ENCODE results near the gene GTF3C2.
A peak's percentile ranks its signal among the peaks of the same experiment; 100 is the strongest.
"Not testable (repeated sequence)": the region's sequence is repeated elsewhere in the genome, so short reads cannot be mapped to it uniquely, and the experiment has no call there.

Gene GTF3C2

DNA sequence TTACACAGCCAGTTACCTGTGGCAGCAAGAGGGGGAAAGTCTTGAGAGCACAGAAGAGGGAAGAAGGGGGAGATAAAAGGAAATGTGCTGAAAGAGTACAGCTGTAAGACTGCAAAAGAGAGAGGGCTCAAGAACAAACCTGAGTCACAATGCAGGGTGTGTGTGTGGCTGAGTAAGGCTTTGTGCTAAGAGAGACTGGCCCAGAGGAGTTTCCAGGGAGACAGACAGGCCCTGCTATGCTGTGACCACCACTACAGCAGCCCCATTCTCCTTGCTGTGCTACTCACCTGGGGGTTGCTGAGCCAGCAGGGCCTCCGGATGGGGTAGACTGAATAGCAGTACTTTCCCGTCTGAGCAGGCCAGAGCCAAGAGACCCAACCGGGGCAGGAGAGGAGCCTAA lies 21.3 kb downstream of the GTF3C2 start:
- no peak for DNase-seq (ENCODE audit: extremely low read depth, low read depth)

DNA sequence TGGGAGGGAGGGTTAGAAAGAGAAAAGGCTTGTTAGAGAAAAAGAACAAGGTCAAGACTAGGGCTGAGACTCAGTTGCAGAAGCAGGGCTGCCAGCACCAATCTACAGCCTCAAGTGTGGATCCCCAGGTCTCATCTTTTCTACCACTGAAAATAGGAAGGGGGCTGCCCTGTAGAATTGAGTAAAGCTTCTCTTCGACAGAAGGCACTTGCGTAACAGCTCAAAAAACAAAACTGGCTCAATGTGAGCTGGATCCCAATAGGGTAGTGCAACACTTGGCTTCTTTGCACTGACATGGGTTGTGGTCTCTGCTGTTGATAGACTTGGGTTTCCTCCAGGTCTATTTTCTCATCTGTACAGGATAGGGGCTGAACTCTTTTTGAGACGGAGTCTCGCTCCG lies 31.8 kb downstream of the GTF3C2 start:
- DNase-seq (ENCODE audit: extremely low read depth, low read depth), result no peak
- TF ChIP-seq, protein P1, sequence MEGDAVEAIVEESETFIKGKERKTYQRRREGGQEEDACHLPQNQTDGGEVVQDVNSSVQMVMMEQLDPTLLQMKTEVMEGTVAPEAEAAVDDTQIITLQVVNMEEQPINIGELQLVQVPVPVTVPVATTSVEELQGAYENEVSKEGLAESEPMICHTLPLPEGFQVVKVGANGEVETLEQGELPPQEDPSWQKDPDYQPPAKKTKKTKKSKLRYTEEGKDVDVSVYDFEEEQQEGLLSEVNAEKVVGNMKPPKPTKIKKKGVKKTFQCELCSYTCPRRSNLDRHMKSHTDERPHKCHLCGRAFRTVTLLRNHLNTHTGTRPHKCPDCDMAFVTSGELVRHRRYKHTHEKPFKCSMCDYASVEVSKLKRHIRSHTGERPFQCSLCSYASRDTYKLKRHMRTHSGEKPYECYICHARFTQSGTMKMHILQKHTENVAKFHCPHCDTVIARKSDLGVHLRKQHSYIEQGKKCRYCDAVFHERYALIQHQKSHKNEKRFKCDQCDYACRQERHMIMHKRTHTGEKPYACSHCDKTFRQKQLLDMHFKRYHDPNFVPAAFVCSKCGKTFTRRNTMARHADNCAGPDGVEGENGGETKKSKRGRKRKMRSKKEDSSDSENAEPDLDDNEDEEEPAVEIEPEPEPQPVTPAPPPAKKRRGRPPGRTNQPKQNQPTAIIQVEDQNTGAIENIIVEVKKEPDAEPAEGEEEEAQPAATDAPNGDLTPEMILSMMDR (IDR thresholded peaks at IDR 0.05; ENCODE audit: low read depth, low read length, missing control alignments), result no peak
- H3K4me3 ChIP-seq (replicated peaks; ENCODE audit: low read depth, low read length), result no peak overlapping the region

More for the DNA sequence above, 21.3 kb downstream of the GTF3C2 start:
- TF ChIP-seq, protein P1 (IDR thresholded peaks at IDR 0.05; ENCODE audit: low read depth, low read length, missing control alignments), result no peak
- H3K4me3 ChIP-seq (replicated peaks; ENCODE audit: low read depth, low read length), result no peak overlapping the region

DNA sequence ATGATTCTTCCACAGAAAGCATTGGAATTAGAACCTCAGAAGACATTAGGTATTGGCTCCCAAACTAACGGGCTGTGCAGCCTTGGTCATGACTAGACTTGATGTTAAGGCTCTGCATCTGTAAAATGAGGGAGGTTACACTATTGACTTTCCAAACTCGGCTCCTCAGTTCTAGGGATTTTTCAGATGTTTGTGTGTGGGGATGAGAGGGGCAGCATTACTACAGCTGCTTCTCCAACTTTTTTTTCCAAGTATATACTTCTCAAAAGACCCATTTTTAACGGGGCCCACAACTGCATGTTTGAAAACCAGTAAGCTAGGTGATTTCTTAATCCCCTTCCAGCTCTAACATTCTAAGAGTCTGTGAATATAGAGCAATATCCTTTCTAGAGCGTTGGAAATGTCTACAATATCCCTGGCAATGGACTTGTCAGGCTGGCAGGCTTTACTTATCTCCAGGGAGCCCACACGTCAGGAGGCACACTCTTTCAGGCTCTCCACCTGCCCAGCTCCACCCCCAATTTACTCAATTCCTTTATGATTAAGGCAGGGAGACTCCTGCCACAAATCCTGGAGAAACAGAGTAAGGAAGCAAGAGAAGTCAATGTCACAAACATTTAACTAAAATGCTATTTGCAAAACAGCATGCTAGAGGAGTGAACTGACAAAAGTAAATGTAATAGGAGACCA lies 32.8 kb downstream of the GTF3C2 start:
- H3K4me3 ChIP-seq (replicated peaks; ENCODE audit: low read depth, low read length), result peak overlapping the region; percentile 69
- TF ChIP-seq, protein P1 (IDR thresholded peaks at IDR 0.05; ENCODE audit: low read depth, low read length, missing control alignments), result no peak
- no peak for DNase-seq (ENCODE audit: extremely low read depth, low read depth)

DNA sequence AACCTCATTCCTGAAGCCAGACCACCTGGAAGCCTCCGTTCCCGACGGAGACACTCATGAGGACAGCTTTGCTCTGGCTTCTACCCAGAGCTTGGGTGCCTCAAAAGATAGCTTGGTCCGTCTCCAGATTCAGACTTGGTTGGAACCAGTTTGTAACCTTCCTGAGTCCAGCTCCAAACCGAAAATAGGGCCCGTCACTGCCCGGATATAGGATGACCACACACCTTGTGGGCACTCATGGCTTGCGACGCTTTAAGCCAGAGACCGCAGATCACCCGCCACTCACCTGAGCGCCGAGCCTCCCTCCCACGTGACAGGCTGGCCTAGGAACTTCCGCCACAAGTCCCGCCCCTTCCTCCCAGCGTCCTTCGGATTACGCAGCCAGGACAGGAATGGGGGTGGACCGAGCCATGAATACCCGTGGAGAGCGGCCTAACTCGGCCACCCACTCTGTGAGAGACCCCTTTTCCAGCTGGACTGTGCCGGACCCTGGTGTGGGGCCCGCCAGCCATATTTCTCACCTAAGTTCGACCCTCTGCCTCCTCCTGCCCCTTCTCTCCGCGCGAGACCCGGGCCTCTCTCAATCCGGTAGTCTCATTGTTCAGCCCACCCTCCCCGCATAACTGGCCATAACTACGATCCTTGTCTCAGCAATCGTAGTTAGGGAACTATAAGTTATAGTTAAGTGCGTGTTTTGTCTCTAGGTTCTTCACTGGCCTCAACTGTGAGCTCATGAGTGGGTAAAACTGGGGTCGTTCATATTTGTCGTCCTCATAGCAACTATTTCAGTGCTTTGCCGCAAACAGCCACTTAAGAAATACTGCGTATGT lies 33.6 kb downstream of the GTF3C2 start, which contains the start of gene MPV17:
MPV17 (minus strand) TSS at position 332 of the 830 bp plus-strand sequence. CDS start 580 bp downstream, outside the sequence.
- DNase-seq (ENCODE audit: extremely low read depth, low read depth), result peak; percentile 74
- TF ChIP-seq, protein P1 (IDR thresholded peaks at IDR 0.05; ENCODE audit: low read depth, low read length, missing control alignments), result no peak
- H3K4me3 ChIP-seq (replicated peaks; ENCODE audit: low read depth, low read length), result peak within 1 kb of the TSS; percentile 69

DNA sequence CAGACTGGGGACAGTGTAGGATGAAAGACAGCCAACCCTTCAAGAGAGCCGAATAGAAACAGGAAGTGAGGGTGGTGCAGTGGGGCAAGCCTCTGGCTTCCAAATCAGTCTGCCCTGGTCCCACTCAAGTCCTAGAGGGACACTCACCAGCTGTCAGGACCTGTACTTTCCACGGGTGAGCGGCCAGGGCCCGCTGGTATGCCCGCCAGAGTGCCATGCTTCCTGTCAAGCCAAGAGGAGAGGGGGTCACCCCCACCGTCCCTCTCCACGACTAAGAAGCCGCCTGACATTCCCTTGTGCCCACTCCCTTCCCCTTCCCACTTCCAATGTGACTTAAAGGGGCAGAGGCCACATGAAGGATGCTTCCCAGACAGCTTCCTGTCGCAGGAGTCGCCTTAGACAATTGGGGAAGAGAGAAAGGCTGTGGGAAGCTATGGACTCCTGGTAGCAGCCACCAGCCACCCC lies 34.2 kb downstream of the GTF3C2 start:
- DNase-seq (ENCODE audit: extremely low read depth, low read depth), result no peak
- TF ChIP-seq, protein P1 (IDR thresholded peaks at IDR 0.05; ENCODE audit: low read depth, low read length, missing control alignments), result no peak

DNA sequence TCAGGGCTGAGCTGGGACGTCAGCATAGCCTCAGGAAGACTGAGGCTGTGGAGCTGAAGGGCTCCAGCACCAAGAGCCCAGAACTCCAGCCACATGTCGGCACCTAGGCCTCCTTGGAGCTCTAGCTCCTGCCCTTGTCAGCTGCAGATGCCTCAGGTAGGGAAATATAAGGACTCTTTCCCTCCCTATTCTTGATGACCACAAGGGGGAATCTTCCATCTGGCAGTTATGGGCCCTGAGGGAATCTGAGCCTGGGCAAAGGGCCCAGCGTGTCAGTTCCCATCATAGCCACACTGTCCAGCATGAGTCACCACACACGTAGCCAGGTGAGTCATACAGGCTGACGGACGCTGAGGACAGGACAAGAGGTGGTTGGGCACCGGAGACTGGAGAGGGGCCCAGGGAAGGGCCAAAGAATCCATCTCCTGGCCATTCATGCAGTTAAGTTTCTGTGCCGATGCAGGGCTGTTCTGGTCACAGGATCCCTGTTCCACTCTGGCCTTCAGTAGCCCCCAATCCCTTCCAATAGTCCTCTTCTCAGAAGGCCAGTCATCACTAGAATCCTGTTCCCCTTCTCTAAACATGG lies 35.5 kb downstream of the GTF3C2 start:
- TF ChIP-seq, protein P1 (IDR thresholded peaks at IDR 0.05; ENCODE audit: low read depth, low read length, missing control alignments), result peak; percentile 66
- peak; percentile 98 for DNase-seq (ENCODE audit: extremely low read depth, low read depth)

More for the DNA sequence above, 34.2 kb downstream of the GTF3C2 start:
- peak overlapping the region; percentile 69 for H3K4me3 ChIP-seq (replicated peaks; ENCODE audit: low read depth, low read length)

DNA sequence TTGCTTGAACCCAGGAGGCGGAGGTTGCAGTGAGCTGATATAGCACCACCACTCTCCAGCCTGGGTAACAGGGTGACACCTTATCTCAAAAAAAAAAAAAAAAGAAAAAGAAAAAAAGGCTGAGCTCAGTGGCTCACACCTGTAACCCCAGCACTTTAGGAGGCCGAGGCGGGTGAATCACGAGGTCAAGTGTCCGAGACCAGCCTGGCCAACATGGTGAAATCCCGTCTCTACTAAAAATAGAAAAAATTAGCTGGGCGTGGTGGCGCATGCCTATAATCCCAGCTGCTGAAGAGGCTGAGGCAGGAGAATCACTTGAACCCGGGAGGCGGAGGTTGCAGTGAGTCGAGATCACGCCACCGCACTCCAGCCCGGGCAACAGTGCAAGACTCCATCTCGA lies 36.7 kb downstream of the GTF3C2 start:
- not testable (repeated sequence) for DNase-seq (ENCODE audit: extremely low read depth, low read depth); H3K4me3 ChIP-seq (replicated peaks; ENCODE audit: low read depth, low read length)

More for the DNA sequence above, 35.5 kb downstream of the GTF3C2 start:
- peak overlapping the region; percentile 69 for H3K4me3 ChIP-seq (replicated peaks; ENCODE audit: low read depth, low read length)
